Loucy (cell line): Measurements from ENCODE around the gene TMEM33.

Experiments used
- CTCF ChIP-seq: fragments of 200-600 bp; sonication (generic); conservative IDR thresholded peaks from 2 replicates; pipeline ENCODE4 v1.5.1; 2014; ENCODE audit warnings: mild to moderate bottlenecking, antibody characterized with exemption, low read length
- EZH2phosphoT487 ChIP-seq: fragments of 200-600 bp; IDR thresholded peaks from 2 replicates; pipeline ENCODE4 v1.6.1; 2018; ENCODE audit warnings: antibody characterized with exemption, mild to moderate bottlenecking, moderate library complexity, borderline replicate concordance

- TF ChIP-seq CTCF: no peak
- TF ChIP-seq EZH2phosphoT487: no peak
These were observed 4.9 kb upstream of the TMEM33 start for GRCh38 chr4:41930139-41930831.
